ENCODE data around the gene RNF212B.

RNF212B gene

DNA sequence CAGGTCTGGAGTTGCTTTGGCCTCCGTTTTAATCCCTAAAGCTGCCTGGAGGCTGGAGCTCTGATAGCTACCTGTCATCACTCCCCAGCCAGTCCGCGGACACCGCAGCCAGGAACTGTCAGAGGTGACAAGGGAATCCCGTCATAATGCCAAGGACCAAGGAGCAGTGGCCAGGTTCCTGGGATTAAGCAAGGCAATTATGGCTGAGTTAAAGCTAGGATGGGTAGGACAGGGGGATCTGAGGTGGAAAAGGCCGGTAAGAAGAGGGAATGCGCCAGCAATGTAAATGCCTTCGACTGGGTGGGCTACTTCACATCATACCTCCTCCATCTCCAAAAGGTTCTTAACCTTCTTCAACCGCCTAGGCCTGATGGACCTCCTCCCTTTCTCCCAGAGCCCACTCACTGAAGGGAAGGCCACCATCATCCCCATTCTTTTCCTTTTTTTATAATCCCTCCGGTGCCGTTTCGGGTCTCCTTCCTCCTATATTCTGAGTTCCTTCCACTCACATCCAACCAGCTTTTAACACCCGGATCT, 63.0 kb downstream of the RNF212B start:
- H3K27ac ChIP-seq, result peak overlapping the region; percentile 92

DNA sequence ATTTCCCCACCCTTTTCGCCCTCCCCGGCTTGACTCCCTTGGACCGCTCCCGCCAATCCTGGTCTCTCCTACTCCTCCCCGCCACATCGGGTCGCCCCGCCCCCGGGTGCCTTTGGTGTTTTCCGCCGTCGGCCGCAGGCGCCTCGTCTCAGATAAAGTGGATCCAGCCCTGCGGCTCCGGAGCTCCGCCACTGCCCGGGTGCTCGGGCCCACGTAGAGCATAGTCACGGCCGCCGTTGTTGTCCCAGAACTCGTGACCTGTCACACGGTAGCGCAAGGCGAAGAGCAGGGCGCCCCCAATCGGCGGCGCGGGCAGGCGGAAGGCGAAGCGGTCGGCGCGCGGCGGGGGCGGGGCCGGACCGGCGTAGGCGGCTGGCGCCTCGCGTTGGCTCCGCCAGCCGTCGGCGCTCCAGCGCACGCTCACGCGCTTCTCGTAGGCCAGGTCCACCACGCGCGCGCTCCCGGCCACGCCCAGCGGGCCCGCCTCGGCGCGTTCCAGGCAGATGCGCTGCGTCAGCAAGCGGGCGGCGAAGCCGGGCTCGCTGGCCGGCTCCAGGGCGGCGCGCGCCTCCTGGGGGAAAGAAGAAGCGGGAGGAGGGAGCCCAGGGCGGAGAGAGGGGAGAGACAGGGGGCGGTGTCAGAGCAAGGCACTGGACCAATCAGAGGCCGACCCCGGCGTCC, 63.7 kb downstream of the RNF212B start:
- peak overlapping the region; percentile 92 for H3K27ac ChIP-seq
- TF ChIP-seq, protein P1, sequence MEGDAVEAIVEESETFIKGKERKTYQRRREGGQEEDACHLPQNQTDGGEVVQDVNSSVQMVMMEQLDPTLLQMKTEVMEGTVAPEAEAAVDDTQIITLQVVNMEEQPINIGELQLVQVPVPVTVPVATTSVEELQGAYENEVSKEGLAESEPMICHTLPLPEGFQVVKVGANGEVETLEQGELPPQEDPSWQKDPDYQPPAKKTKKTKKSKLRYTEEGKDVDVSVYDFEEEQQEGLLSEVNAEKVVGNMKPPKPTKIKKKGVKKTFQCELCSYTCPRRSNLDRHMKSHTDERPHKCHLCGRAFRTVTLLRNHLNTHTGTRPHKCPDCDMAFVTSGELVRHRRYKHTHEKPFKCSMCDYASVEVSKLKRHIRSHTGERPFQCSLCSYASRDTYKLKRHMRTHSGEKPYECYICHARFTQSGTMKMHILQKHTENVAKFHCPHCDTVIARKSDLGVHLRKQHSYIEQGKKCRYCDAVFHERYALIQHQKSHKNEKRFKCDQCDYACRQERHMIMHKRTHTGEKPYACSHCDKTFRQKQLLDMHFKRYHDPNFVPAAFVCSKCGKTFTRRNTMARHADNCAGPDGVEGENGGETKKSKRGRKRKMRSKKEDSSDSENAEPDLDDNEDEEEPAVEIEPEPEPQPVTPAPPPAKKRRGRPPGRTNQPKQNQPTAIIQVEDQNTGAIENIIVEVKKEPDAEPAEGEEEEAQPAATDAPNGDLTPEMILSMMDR (conservative IDR thresholded peaks at IDR 0.05), result peak; percentile 88

More for the DNA sequence above, 63.0 kb downstream of the RNF212B start:
- TF ChIP-seq, protein P1 (conservative IDR thresholded peaks at IDR 0.05), result no peak

DNA sequence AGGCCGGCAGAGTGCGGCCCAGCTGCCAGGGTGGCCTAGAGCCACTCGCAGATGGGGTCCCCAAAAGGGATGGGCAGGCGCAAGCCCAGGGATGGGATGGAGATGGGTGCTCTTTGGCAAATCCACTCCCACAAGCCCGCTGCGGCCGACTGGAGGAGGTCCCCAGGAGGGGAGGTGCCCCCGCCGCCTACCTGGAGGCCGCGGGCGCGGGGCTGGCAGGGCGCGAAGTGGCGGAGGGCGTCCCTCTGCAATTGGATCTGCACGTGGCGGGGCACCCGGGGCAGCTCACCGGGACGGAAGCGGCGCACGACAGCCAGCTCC, 64.2 kb downstream of the RNF212B start:
- peak overlapping the region; percentile 92 for H3K27ac ChIP-seq
- TF ChIP-seq, protein P1 (conservative IDR thresholded peaks at IDR 0.05), result no peak

DNA sequence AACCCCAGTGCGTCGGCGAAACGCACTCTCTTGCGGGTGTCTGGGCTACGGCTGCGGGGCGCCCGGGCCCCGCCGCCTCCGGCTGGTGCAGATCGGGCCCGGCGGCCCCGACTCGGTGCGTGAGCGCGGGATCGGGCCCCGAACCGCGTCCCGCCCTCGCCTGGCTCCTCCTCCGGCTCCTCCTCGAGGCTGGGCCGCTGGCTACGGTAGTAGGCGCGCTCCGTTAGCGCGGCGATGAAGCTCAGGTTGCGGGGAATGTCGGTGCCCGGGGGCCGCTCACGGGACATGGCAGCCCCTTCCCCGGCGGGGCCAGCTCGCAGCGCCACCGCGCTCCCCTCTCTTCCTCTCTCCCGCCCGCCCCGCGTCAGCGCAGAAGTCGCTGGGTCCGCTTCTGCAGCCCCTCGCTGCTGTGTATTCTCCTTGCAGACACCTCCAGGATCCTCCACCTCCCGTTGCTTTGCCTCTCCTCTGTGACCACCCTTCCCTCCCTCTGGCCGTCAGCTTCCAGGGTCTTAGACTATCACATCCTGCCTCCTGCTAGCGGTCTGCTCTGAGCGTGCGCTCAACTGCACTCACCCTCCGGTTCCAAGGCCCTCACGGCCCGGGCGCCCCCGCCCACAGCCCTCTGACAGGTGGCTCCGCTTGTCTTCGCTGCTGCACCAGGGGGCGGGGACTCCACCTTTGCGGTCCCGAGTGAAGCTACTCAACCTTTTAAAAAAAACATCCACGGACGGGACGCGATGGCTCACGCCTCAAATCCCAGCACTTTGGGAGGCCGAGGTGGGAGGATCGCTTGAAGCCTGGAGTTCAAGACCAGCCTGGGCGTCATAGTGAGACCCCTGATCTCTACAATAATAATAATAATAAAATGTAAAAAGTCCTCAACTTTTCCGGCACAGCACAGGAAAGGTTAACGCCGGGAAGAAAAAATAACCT, 64.8 kb downstream of the RNF212B start, which contains the start of gene PPP1R3E:
TSS of gene PPP1R3E (minus strand) at position 570 of the 936 bp plus-strand sequence. CDS start at position 287, 283 bp downstream.
- TF ChIP-seq, protein P1 (conservative IDR thresholded peaks at IDR 0.05), result no peak
- peak within 1 kb of the TSS; percentile 92 for H3K27ac ChIP-seq

DNA sequence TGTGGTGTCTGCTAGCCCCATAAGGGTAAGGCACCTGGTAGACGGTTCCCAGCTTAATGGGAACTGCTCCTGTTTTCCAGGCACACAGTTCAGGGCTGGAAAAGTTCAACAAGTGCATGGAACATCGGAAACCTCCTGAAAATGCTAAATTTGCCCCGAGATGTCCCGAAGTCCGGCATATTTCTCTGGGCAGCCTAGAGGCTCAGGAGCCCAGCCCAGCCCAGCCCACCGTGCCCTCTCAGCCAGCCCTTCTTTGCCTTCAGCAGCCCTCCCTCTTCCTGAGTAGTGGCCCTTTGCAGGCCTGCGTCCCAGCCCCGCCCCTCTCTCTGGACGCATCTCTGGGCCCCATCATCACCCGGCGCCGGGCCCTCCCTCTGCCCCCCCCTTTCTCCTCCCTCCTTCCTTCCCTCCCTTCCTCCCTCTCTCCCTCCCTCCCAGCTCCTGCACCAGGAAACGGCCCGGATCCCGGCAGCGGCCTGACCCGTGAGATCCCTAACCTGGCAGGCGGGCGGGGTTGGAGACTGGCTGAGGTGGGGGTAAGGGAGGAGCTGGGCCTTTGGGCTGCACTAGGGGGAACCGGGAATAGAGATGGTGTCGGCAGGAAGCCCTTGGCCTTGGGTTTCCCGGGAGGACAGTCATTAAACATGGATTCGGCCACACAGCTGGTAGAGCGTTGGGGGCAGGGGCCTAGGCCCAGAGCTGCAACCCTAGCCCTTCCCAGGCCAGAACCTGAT, 68.8 kb downstream of the RNF212B start, which contains the start of gene BCL2L2:
TSS of gene BCL2L2 (plus strand) at position 422 of the 734 bp plus-strand sequence. CDS start 935 bp downstream, outside the sequence.
- peak within 1 kb of the TSS; percentile 87 for H3K27ac ChIP-seq
- TF ChIP-seq, protein P1 (conservative IDR thresholded peaks at IDR 0.05), result no peak

DNA sequence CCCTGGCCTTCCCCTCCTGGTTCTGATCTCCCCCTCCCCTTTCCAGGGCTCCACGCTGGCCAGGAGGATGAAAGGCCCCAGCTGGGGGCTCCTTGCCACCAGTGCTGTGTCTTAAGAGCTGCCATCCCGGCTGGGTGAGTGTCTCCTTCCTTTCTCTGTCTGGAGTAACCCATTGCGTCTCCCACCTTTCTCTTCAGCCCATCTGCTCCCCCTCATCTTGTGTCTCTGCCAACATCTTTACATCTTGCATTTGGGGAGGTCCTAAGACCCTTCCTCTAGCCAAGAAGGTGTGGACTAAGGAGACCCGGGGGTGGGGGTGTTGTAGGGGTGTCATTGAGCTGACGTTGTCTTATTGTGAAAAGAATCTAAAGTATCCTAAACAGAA, 69.4 kb downstream of the RNF212B start:
- TF ChIP-seq, protein P1 (conservative IDR thresholded peaks at IDR 0.05), result no peak
- H3K27ac ChIP-seq, result peak overlapping the region; percentile 87

All from VCaP (cell line).